ENCODE data around the gene MGAT4B.

- TF ChIP-seq POLR2A (IDR thresholded peaks at IDR 0.05; ENCODE audit: low read depth, low read length) (no peak), CTCF (conservative IDR thresholded peaks at IDR 0.05; ENCODE audit: low read depth, low read length) (no peak), RFX5 (IDR thresholded peaks at IDR 0.05; ENCODE audit: low read depth, low read length) (no peak), MAZ (IDR thresholded peaks at IDR 0.05; ENCODE audit: borderline replicate concordance, low read depth, low read length) (no peak), SMC3 (IDR thresholded peaks at IDR 0.05; ENCODE audit: low read depth, low read length) (no peak), RAD21 (IDR thresholded peaks at IDR 0.05; ENCODE audit: low read length) (no peak), RCOR1 (IDR thresholded peaks at IDR 0.05; ENCODE audit: insufficient replicate concordance, low read length) (no peak), MXI1 (IDR thresholded peaks at IDR 0.05; ENCODE audit: borderline replicate concordance, low read depth, low read length) (no peak), FOS (IDR thresholded peaks at IDR 0.05; ENCODE audit: low read depth, low read length) (no peak), BHLHE40 (IDR thresholded peaks at IDR 0.05; ENCODE audit: low read depth, low read length) (no peak), ELK1 (IDR thresholded peaks at IDR 0.05; ENCODE audit: borderline replicate concordance, low read depth, low read length) (no peak), CEBPB (IDR thresholded peaks at IDR 0.05; ENCODE audit: low read depth, low read length) (no peak)
Observed at GRCh38 chr5:179794171-179794570, 12.5 kb downstream of the MGAT4B start.

All from IMR-90 (cell line).